Measurements from ENCODE around the gene CHTOP.

The CHTOP gene

DNA sequence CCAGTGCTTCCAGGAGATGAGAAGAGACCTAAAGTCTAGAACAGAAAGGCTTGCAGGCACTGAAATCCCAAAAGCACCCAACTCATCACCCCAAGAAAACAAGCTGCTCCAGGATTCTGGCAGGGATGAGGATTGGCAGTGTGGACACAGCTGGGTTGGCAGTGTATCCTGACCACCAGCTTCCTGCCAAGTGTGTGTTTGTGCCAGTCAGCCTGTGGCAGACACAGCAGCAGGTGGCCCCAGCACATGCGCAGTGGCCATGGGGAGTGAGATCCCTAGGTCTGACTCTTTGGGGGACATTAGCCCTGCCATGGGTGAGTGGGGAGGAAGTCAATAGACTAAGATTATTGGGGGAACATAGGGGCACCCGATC, 16.0 kb downstream of the CHTOP start:
- Histone ChIP-seq H2AFZ (ENCODE audit: low read length) (no peak overlapping the region), H3K27me3 (ENCODE audit: insufficient read depth, low read length) (no peaks in the 10 kb centered on the region), H3K36me3 (ENCODE audit: insufficient read depth, low read length) (peaks cover 25% of the 10 kb centered on the region), H3K4me1 (ENCODE audit: insufficient read depth, low read length, severe bottlenecking) (peaks cover 6% of the 10 kb centered on the region), H3K9ac (ENCODE audit: low read length) (no peak overlapping the region), H3K4me2 (ENCODE audit: low read length) (no peak overlapping the region), H3K9me2 (ENCODE audit: low read depth, low read length) (no peaks in the 10 kb centered on the region), H3K27ac (ENCODE audit: low read depth, low read length, poor library complexity, severe bottlenecking) (no peak overlapping the region), H4K20me1 (ENCODE audit: insufficient read depth, low read length) (no peaks in the 10 kb centered on the region), H3K9me3 (ENCODE audit: low read length) (no peaks in the 10 kb centered on the region), H3F3A (ENCODE audit: insufficient read depth, low read length) (peaks cover 6% of the 10 kb centered on the region; the same call in 1 of the 2 replicates), H3K79me2 (ENCODE audit: insufficient read depth, low read length) (no peaks in the 10 kb centered on the region), H3K4me3 (ENCODE audit: low read depth, low read length, poor library complexity, severe bottlenecking) (no peak overlapping the region)
- TF ChIP-seq CTCF (IDR thresholded peaks at IDR 0.05; ENCODE audit: low read length) (no peak), EZH2 (IDR thresholded peaks at IDR 0.05; ENCODE audit: borderline replicate concordance, low read length) (no peak)

- Histone ChIP-seq H3K9me3 (ENCODE audit: low read length) (no peaks in the 10 kb centered on the region), H3K4me1 (ENCODE audit: insufficient read depth, low read length, severe bottlenecking) (peaks cover 6% of the 10 kb centered on the region), H3F3A (ENCODE audit: insufficient read depth, low read length) (peaks cover 6% of the 10 kb centered on the region; the same call in 1 of the 2 replicates), H3K79me2 (ENCODE audit: insufficient read depth, low read length) (no peaks in the 10 kb centered on the region), H3K4me2 (ENCODE audit: low read length) (no peak overlapping the region), H3K36me3 (ENCODE audit: insufficient read depth, low read length) (peaks cover 6% of the 10 kb centered on the region), H3K27ac (ENCODE audit: low read depth, low read length, poor library complexity, severe bottlenecking) (no peak overlapping the region), H3K9me2 (ENCODE audit: low read depth, low read length) (no peaks in the 10 kb centered on the region), H2AFZ (ENCODE audit: low read length) (no peak overlapping the region), H3K4me3 (ENCODE audit: low read depth, low read length, poor library complexity, severe bottlenecking) (no peak overlapping the region), H3K27me3 (ENCODE audit: insufficient read depth, low read length) (no peaks in the 10 kb centered on the region), H4K20me1 (ENCODE audit: insufficient read depth, low read length) (no peaks in the 10 kb centered on the region), H3K9ac (ENCODE audit: low read length) (no peak overlapping the region)
- TF ChIP-seq EZH2 (IDR thresholded peaks at IDR 0.05; ENCODE audit: borderline replicate concordance, low read length) (no peak), CTCF (IDR thresholded peaks at IDR 0.05; ENCODE audit: low read length) (no peak)
Observed at GRCh38 chr1:153651771-153652170, 17.9 kb downstream of the CHTOP start.

- Histone ChIP-seq H2AFZ (ENCODE audit: low read length) (peak overlapping the region; percentile 100), H3F3A (ENCODE audit: insufficient read depth, low read length) (peaks cover 6% of the 10 kb centered on the region; the same call in 1 of the 2 replicates), H3K27me3 (ENCODE audit: insufficient read depth, low read length) (no peaks in the 10 kb centered on the region), H3K9me2 (ENCODE audit: low read depth, low read length) (no peaks in the 10 kb centered on the region), H3K9me3 (ENCODE audit: low read length) (no peaks in the 10 kb centered on the region), H3K79me2 (ENCODE audit: insufficient read depth, low read length) (no peaks in the 10 kb centered on the region), H4K20me1 (ENCODE audit: insufficient read depth, low read length) (no peaks in the 10 kb centered on the region), H3K9ac (ENCODE audit: low read length) (no peak overlapping the region), H3K36me3 (ENCODE audit: insufficient read depth, low read length) (no peaks in the 10 kb centered on the region), H3K4me3 (ENCODE audit: low read depth, low read length, poor library complexity, severe bottlenecking) (no peak overlapping the region), H3K4me1 (ENCODE audit: insufficient read depth, low read length, severe bottlenecking) (peaks cover 9% of the 10 kb centered on the region), H3K27ac (ENCODE audit: low read depth, low read length, poor library complexity, severe bottlenecking) (no peak overlapping the region), H3K4me2 (ENCODE audit: low read length) (no peak overlapping the region)
- TF ChIP-seq EZH2 (IDR thresholded peaks at IDR 0.05; ENCODE audit: borderline replicate concordance, low read length) (no peak), CTCF (IDR thresholded peaks at IDR 0.05; ENCODE audit: low read length) (no peak)
Observed at GRCh38 chr1:153652805-153653500, 19.1 kb downstream of the CHTOP start.
